Duodenal mucosa (tissue), 2 donors: ENCODE data around the gene CNTN1.

ENCODE experiments used
- H3K27ac ChIP-seq: one replicate; pipeline ENCODE4 v1.7.0; 2013; ENCODE audit warnings: low read depth, low read length
- H3K27me3 ChIP-seq, 2 donors: one replicate each; pipeline ENCODE4 v1.7.0; 2013; ENCODE audit warnings: low read length in 2 of 2, control low read depth in 1 of 2; ENCODE audit not compliant: insufficient read depth in 2 of 2, control insufficient read depth in 1 of 2
- H3K36me3 ChIP-seq, 2 donors: one replicate each; pipeline ENCODE4 v1.7.0; 2013; ENCODE audit warnings: low read length in 2 of 2, control low read depth in 1 of 2; ENCODE audit not compliant: insufficient read depth in 2 of 2, control insufficient read depth in 1 of 2
- H3K4me1 ChIP-seq, 2 donors: one replicate each; pipeline ENCODE4 v1.7.0; 2013; ENCODE audit warnings: low read length in 2 of 2, control low read depth in 1 of 2; ENCODE audit not compliant: insufficient read depth in 2 of 2, control insufficient read depth in 1 of 2
- H3K4me3 ChIP-seq, 2 donors: one replicate each; pipeline ENCODE4 v1.7.0; 2013; ENCODE audit warnings: low read length in 2 of 2, low read depth in 1 of 2
- H3K9ac ChIP-seq, 2 donors: one replicate each; pipeline ENCODE4 v1.7.0; 2013; ENCODE audit warnings: low read length in 2 of 2, low read depth in 1 of 2
- H3K9me3 ChIP-seq, 2 donors: one replicate each; pipeline ENCODE4 v1.7.0; 2013; ENCODE audit warnings: low read length in 2 of 2, control low read depth in 1 of 2; ENCODE audit not compliant: control insufficient read depth in 1 of 2

The CNTN1 gene

GRCh38 chr12:40976546-40976945 is 284.3 kb downstream of the CNTN1 start:
- no peaks in the 10 kb centered on the region for H3K4me1 ChIP-seq
- H3K9me3 ChIP-seq: no peaks in the 10 kb centered on the region
- H3K9ac ChIP-seq: no peak overlapping the region
- H3K36me3 ChIP-seq: no peaks in the 10 kb centered on the region
- H3K27me3 ChIP-seq: no peaks in the 10 kb centered on the region
- H3K27ac ChIP-seq: no peak overlapping the region
- no peak overlapping the region for H3K4me3 ChIP-seq

GRCh38 chr12:40980427-40980961 is 288.3 kb downstream of the CNTN1 start:
- Histone ChIP-seq H3K9ac (no peak overlapping the region), H3K27me3 (no peaks in the 10 kb centered on the region), H3K36me3 (no peaks in the 10 kb centered on the region), H3K4me3 (no peak overlapping the region), H3K4me1 (no peaks in the 10 kb centered on the region), H3K9me3 (no peaks in the 10 kb centered on the region), H3K27ac (no peak overlapping the region)

- Histone ChIP-seq H3K27me3 (no peaks in the 10 kb centered on the region), H3K4me3 (no peak overlapping the region), H3K4me1 (no peaks in the 10 kb centered on the region), H3K9me3 (no peaks in the 10 kb centered on the region), H3K9ac (no peak overlapping the region), H3K36me3 (no peaks in the 10 kb centered on the region), H3K27ac (no peak overlapping the region)
These were observed 293.8 kb downstream of the CNTN1 start for GRCh38 chr12:40986001-40986400.

DNA sequence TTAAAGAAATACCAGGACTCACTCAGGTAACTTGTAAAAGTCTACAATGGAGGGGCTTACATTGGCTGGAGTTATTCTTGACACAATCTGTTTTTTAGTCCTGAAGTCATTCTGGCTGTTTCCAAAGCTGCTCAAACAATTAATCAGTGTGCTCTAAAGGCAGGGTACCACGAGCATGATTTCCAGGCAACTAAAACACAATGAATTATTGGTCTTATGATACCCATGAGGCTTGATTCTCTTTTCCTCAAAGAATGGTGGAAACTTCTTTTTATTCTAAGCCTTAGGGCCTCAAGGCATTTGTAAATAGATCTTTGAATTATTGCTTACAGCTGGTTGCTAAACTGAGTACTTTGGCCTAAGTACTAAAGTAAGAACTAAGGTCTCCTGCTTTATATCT is 296.1 kb downstream of the CNTN1 start:
- no peak overlapping the region for H3K27ac ChIP-seq

GRCh38 chr12:40988824-40989223 is 296.6 kb downstream of the CNTN1 start:
- no peaks in the 10 kb centered on the region for H3K4me1 ChIP-seq
- no peak overlapping the region for H3K9ac ChIP-seq
- H3K4me3 ChIP-seq: no peak overlapping the region
- no peaks in the 10 kb centered on the region for H3K27me3 ChIP-seq
- H3K36me3 ChIP-seq: no peaks in the 10 kb centered on the region
- H3K27ac ChIP-seq: no peak overlapping the region
- no peaks in the 10 kb centered on the region for H3K9me3 ChIP-seq

More for the DNA sequence above, 296.1 kb downstream of the CNTN1 start:
- Histone ChIP-seq H3K4me1 (no peaks in the 10 kb centered on the region), H3K9ac (no peak overlapping the region), H3K9me3 (no peaks in the 10 kb centered on the region), H3K4me3 (no peak overlapping the region), H3K36me3 (no peaks in the 10 kb centered on the region), H3K27me3 (no peaks in the 10 kb centered on the region)

DNA sequence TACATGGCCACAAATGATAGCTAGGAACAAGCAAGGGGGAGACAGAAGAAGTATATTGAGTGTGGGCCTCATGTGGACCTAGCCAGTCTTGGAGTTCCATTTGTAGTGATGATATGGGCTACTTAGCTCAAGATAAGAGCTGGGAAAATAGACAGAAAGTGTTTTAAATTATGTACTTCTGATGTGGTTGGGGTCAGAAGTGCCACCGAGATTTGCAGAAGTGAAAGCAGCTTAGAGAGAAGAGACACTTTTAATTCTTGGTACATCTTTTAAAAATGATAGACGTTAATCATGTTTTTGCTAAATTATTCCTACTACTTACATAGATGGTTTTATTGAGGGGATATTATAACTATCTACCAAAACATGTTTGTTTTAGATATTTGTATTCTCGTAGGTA is 297.5 kb downstream of the CNTN1 start:
- Histone ChIP-seq H3K9me3 (no peaks in the 10 kb centered on the region), H3K4me1 (no peaks in the 10 kb centered on the region), H3K4me3 (no peak overlapping the region), H3K27ac (no peak overlapping the region), H3K9ac (no peak overlapping the region), H3K27me3 (no peaks in the 10 kb centered on the region), H3K36me3 (no peaks in the 10 kb centered on the region)

GRCh38 chr12:40992158-40992557 is 299.9 kb downstream of the CNTN1 start:
- Histone ChIP-seq H3K4me3 (no peak overlapping the region), H3K9ac (no peak overlapping the region), H3K27me3 (no peaks in the 10 kb centered on the region), H3K36me3 (no peaks in the 10 kb centered on the region), H3K27ac (no peak overlapping the region), H3K4me1 (no peaks in the 10 kb centered on the region), H3K9me3 (no peaks in the 10 kb centered on the region)

DNA sequence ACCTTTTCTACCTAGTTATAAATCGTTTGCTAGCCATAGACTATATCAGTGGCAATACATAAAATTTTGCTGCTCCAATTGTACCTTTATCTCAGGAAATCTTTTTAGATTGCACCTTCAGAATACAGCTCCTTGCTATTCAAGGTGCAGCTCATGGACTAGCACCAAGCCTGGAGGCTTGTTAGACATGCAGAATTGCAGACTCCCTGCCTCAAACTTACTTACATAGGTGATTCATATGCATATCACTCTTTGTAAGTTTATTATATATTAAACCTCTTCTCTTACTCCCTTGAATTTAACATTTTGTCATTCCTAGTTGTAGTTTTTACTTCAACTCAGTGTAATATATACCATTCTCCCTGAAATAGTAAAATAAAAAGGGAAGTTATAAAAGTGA is 300.4 kb downstream of the CNTN1 start:
- H3K4me1 ChIP-seq: no peaks in the 10 kb centered on the region
- no peak overlapping the region for H3K9ac ChIP-seq
- no peaks in the 10 kb centered on the region for H3K9me3 ChIP-seq
- no peaks in the 10 kb centered on the region for H3K27me3 ChIP-seq
- no peak overlapping the region for H3K27ac ChIP-seq
- no peak overlapping the region for H3K4me3 ChIP-seq
- H3K36me3 ChIP-seq: no peaks in the 10 kb centered on the region

DNA sequence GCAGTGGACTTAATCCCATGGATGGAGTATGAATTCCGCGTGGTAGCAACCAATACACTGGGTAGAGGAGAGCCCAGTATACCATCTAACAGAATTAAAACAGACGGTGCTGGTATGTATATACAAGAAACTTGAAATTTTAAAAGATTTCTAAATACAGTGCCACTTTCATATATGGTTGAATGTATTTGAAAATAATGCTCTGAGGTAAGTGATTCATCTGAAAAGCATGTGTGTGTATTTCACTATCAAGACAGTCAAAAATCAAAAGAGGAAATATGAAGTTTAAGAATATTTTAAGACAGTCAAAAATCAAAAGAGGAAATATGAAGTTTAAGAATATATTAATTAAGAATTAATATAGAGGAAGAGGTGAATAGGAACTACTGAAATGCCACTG is 300.9 kb downstream of the CNTN1 start:
- Histone ChIP-seq H3K9ac (no peak overlapping the region), H3K9me3 (no peaks in the 10 kb centered on the region), H3K36me3 (no peaks in the 10 kb centered on the region), H3K4me1 (no peaks in the 10 kb centered on the region), H3K27ac (no peak overlapping the region), H3K4me3 (no peak overlapping the region), H3K27me3 (no peaks in the 10 kb centered on the region)

GRCh38 chr12:40996091-40996490 is 303.9 kb downstream of the CNTN1 start:
- Histone ChIP-seq H3K4me1 (no peaks in the 10 kb centered on the region), H3K27ac (no peak overlapping the region), H3K9ac (no peak overlapping the region), H3K27me3 (no peaks in the 10 kb centered on the region), H3K9me3 (no peaks in the 10 kb centered on the region), H3K36me3 (no peaks in the 10 kb centered on the region), H3K4me3 (no peak overlapping the region)

- Histone ChIP-seq H3K9me3 (no peaks in the 10 kb centered on the region), H3K27ac (no peak overlapping the region), H3K27me3 (no peaks in the 10 kb centered on the region), H3K4me3 (no peak overlapping the region), H3K36me3 (no peaks in the 10 kb centered on the region), H3K9ac (no peak overlapping the region), H3K4me1 (no peaks in the 10 kb centered on the region)
These were observed 307.0 kb downstream of the CNTN1 start for GRCh38 chr12:40999210-40999609.
